WI38 (cell line): ENCODE data around the gene OR6C76.
"Not testable (repeated sequence)": the region's sequence is repeated elsewhere in the genome, so short reads cannot be mapped to it uniquely, and the experiment has no call there.

Experiments
- H3K4me3 ChIP-seq: 2 replicates; pipeline ENCODE4 v1.5.1; 2011; ENCODE audit warnings: low read depth, mild to moderate bottlenecking, control low read depth, low read length
- CTCF ChIP-seq: IDR thresholded peaks from 2 replicates; pipeline ENCODE4 v1.5.1; 2012; ENCODE audit warnings: low read depth, mild to moderate bottlenecking, control low read depth, low read length

The OR6C76 gene

GRCh38 chr12:55448825-55449224 is 22.8 kb downstream of the OR6C76 start:
- no peak overlapping the region for H3K4me3 ChIP-seq
- no peak for TF ChIP-seq CTCF

GRCh38 chr12:55464926-55465325 is 38.9 kb downstream of the OR6C76 start:
- not testable (repeated sequence) for H3K4me3 ChIP-seq

GRCh38 chr12:55467836-55468235 is 41.8 kb downstream of the OR6C76 start:
- no peak overlapping the region for H3K4me3 ChIP-seq
- no peak for TF ChIP-seq CTCF

GRCh38 chr12:55469291-55469690 is 43.2 kb downstream of the OR6C76 start:
- no peak for TF ChIP-seq CTCF
- no peak overlapping the region for H3K4me3 ChIP-seq

- no peak within 1 kb of the TSS for H3K4me3 ChIP-seq
- TF ChIP-seq CTCF: no peak
These were observed 44.2 kb downstream of the OR6C76 start, which contains the start of gene OR6C70 for GRCh38 chr12:55470088-55470829. Gene OR6C70, minus strand, starts transcription at chr12:55470138. Its CDS starts 0 bp downstream, at chr12:55470138.

- no peak overlapping the region for H3K4me3 ChIP-seq
- TF ChIP-seq CTCF: no peak
These were observed 46.2 kb downstream of the OR6C76 start for GRCh38 chr12:55472264-55472663.
